HG03135 (cell line): ENCODE measurements around the gene CPOX.
A peak's percentile ranks its signal among the peaks of the same experiment; 100 is the strongest.

Experiments
- ATAC-seq: cut with Tn5 transposase; IDR thresholded peaks from one replicate; pipeline ENCODE4 v1.9.1; 2021; ENCODE audit warnings: mild to moderate bottlenecking, moderate library complexity; ENCODE audit not compliant: unreplicated experiment

Gene CPOX

DNA sequence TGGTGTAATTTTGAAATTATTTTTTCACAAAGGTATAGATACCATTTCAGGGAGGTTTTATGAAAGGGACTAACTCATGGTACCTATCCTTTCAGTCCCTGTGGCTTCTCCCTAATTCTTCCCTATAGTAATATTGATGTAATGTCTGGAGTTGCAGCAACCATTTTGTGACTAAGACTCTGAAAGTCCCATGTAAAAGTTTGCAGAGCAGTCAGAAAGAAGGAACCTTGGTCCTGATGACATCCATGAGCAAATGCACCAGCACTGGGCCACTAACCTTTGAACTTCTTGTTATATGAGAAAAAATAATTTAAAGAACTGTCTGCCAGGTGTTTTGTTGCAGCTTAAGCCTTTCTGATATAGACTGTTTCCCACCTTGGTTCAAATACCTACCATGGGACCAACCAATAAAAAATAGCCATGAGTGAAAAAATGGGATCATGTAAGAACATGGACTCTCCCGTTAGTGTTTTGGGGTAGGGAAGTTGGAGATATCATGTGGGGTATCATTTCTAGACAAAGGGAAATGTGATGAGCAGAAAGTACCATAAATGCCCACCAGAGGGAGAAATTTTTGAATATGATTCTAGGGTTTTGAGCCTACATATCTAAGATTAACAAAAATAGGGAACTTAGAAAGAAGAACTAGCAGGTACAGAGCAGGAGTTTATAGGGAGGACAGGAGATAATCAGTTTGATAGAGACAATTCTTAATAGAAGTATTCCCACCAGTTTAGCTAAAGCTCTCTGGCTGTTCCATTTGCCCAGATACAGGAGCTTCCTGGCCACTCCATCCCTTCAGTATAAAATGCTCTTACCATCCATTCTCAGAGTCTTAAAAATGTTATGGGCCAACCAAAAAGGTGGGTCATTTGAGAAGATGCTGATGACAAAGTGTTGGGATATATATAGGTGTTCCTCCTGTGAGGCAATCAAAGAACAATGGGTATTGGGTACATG is 3.4 kb upstream of the CPOX start:
- no peak for ATAC-seq

DNA sequence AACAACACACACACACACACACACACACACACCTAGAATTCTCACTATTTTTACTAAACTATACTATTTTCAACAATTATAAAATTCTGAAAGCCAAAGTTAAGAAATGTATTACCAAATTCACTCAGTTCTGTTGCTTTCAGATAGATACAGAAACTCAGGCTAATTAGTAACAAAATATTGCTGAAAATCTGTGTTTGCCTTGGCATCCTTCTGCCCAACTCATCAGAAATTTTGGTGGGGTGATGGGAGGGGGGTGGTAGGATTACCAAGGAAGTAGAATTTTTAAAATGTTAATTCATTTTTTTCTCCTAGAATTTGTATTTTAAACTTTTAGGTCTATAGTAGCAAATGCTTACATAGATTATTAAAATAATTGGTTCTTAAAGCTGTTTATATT is 2.7 kb upstream of the CPOX start:
- ATAC-seq = no peak

DNA sequence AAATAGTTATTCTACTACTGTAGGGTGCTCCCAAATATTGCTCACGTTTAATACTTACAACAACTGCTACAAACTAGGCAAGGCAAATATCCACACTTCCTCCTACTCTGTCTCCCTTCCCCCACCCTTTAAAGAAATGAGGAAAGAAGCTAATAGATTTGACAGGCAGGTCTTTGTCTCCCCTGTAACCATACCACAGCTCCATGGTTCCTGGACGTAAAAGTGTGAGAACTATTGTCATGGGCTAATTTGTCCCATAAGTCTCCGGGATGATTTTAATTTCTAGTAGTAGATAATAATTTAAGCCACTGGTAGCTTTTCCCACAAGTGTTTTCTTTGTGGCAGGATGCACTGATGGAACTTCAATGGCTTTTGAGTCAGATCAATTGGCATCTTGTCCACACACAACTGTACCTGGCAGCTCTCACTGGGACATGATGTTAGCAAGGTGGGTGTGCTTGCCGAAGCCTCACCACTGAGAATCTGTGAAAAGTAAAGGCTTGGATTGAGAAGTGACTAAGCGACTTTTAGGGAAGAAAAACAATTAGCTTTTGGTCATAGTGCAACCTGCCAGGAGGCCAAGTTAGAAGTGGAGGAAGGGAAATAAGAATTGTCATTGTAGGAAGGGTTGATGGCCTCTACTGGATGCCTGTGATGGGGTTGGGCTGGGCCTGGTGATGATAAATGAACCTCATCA is 1.4 kb upstream of the CPOX start:
- ATAC-seq = no peak

DNA sequence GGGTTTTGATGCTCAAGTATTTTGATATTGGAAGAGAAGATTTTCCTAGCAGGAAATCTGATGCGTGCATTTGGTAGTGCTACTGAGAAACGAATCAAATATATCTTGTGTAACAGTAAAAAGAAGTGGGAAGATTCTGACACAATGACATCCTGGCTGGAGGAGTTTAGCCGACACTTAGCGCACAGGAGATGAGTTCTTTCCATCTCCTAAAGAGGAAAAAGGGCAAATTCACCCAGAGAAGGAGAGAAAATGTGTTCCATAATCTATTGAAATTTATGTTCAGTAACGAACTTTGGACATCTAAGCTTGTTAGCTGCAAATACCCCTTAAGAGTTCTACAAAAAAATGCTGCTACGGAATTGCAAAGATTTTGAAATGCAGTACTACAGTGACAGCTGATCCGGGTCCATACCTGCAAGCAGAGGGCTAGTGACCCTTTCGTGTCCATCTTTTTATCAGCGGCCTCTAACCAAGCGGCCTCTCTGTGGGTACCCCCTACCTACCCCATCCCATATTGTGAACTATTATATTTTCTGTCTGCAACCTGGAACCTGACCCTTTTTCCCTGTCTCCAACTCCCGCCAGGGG is 971 bp downstream of the CPOX start:
- ATAC-seq = no peak

DNA sequence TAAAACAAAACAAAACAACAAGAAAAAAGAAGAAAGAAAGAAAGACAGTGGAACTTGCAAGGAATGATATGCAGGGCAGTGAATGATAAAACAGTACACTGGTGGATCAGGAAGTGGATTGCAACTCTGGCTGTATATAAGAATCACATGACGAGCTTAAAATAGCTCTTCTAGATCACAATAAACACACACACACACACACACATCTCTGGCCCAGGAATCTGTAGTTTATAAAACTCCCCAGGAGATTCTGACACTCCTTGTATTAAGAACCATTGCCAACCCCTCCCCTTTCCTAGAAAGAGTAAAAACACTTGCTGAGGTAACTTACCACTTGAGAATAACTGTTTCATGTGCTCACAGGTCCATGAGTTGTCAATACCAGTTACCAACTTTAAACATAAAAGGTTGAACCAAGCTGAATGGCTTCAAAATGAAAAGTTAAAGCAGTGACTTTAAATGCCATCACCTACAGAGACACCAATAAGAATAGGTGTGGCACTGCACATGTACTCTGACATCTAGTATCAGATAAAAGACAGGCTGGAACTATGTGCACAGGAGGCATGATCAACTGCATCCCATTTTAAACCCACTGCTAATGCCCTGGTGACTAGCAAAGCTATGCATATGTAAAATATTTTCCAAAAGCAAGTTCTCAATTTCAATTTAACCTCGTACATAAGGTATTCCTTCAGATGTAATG is 3.9 kb downstream of the CPOX start:
- ATAC-seq = no peak

DNA sequence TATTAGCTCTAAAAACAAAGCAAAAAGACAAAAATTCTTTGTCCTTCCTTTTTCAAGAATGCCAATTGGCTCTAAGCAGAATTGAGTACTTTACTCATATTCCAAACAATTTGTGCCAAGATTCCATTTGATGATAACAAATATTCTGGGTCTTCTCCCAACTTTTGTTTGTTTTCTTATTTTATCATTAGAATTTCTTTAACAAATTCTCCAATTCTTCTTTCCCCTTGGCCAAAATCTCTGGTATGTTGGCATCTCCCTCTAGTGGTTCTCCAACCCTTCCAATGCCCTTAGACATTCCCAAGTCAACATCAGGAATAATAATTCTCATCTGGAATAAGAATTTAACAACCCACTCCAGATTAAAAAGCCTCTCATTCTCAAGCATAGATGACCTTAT is 5.3 kb downstream of the CPOX start:
- no peak for ATAC-seq

DNA sequence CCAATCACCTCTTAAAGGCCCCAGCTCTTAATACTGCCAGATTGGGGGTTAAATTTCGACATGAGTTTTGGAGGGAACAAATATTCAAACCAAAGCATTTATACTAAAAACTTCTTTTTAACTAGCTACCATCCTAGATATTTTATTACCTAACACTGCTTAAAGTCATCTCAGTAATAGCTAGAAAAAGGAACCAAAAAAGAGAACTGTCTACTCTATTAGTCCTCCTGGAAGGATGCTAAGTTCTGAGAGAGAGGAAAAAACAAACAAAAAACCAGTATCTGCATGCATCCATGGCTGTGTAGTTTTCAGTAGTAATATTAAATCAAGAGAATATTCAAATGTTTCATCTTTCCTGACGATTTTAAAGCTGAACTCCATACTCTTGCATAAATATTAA is 5.8 kb downstream of the CPOX start:
- ATAC-seq = no peak

DNA sequence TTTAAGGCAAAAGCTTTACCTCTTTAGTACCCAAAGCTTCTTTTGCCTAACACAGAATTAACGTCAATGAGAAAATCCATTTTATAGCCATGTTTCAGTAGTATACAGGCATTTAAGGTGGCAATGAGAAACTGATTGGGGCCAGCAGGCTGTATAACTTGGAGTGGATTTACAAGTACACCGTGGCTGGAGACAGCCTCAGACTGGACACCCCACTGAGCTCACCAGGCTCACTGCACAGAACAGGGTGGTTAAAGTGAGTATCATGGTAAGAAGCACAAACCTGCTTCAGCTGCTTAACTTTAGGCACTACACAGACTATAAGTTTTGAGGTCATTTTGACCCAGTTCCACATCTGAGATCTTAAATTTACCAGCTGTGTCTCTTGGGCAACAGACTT is 8.9 kb downstream of the CPOX start:
- ATAC-seq = no peak

DNA sequence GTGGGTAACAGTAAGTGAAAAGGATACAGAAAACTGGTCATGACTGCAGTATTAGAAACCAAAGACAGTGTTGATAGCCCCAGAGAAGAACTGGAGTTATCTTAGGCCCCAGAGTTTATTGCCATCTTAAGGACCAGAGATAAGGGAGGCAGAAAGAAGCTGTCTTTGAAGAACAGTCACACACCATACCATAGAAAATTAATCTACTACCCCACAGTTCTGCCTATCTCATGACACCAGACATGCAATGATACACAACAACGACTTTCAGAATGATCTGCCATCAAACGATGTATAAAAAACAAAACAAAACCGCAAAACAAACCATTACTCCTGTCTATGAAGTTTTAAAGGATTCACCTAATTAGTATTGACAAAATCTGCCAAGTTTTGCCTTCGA is 9.6 kb downstream of the CPOX start:
- ATAC-seq = no peak

DNA sequence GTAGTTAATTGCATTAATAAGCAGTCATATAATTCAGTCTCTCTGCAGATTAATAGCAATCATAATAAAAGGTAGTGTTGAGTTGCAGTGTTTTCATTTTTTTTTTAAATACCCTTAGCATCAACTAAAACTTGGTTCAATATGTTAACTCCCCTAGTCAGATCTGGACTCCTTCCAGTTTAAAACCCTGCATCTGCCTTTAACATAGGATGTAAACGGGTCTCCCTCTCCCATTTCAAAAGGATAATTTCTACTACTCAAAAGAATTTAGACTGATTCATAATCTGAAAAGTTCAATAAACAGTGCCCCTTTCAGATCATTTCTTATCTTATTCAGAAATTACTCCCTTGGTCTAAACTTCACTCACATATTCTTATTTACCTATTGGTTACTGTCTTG is 11.4 kb downstream of the CPOX start:
- ATAC-seq = no peak

DNA sequence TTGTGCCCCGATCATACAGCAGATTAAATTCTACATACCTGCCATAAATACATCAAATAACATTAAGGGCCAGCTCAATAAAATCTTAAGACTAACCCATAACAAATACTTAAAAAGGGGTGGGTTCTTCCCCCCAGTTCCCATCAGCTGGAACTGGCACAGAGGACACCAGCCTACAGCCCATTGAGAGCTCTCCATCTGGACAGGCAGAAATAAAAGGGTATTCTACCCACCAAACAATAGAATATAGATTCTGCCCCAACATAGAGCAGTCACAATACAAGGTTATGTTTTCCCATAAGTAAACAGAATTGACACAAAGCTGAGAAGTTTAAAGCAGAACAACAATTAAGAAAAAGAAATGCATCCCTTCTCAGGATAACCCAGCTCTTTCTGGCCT is 11.9 kb downstream of the CPOX start:
- no peak for ATAC-seq

DNA sequence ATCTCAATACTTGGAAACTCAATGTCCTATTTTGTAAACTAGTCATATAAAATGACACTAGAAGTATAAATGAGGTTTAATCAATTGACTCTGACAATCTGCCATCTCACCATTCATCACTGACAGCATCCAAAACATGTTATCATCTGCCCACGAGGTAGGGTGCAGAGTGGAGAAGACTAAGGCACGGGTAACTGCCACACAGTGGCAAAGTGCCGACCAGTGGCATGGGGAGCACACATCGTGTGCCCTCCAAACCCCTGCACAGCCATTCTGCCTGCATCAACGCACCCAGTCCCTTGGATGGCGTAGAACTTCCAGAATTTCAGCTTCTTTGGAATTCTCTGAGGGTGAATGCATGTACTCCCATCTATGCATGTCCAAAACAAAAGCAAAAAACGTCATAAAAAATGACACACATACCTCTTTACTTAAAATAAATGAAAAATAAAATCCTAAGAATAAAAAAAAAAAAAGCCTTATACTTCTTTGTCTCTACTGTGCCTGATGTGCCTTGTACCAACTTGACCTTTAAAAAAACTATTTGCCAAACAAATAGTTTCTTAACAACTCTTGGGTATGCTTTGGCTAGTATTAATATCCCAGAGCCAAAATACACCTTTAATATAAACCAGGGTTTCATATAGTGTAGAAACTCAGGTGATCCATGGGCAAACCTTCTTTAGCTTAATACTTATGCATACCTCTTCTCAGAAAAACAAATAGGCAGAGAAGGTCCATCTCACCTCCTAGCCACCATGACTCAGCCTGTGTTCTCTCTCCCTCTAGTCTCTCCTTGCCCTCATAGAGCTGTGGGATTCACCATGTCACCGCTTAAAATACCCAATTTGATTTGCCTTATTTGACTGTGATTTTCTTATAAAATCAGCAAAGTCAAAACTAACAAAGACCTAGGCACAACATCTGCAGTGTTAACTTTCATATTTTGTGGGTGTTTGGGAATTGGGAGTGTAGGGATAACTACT is 12.7 kb downstream of the CPOX start:
- no peak for ATAC-seq

DNA sequence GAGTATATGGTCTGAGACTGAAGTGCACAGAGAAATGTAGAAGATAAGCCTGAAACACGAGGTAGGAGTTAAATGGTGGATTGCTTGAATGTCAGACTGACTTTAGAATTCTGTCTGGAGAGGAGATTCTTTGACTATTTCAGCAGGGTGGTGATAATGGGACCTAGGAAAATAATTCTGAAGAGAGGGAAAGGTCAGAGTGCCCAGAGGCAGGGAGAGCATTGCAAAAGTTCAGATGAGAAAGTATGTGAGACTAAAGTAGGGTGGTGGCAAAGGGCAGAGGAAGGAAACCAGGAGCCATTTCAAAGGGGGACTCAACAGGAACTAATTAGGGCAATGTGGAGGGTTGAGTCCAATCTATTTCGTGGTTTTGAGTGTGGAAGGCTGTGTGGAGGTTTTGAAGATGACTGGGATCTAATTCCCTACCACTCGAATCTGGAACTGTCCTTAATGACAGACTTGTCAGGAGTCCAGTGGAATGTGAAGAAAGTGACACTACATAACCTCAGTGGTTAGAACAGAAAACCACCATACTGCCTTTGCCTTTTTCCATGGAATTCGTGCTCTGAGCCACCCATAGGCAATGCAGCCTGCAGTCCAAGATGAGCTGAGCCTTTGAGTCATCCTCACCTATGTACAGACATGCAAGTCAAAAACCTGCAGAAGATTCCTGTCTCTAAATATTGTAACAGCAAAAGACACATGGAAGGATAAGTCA is 16.1 kb downstream of the CPOX start:
- ATAC-seq = no peak

DNA sequence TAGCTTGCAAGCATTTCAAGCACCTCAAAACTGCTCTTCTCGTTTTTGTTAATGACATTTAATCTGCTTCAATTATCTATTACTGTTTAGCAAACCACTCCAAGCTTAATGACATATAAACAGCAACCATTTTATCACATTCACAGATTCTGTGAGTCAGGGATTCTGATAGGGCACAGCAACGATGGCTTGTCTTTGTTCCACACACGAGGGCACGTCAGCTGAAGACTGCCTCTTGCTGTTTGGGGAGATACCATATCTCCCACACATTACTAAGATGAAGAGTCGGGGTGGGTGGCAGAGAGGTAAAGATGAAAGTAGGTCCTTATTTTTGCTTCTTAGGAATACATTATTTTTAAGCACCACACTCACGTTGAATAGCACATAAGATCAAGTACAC is 19.3 kb downstream of the CPOX start:
- no peak for ATAC-seq

DNA sequence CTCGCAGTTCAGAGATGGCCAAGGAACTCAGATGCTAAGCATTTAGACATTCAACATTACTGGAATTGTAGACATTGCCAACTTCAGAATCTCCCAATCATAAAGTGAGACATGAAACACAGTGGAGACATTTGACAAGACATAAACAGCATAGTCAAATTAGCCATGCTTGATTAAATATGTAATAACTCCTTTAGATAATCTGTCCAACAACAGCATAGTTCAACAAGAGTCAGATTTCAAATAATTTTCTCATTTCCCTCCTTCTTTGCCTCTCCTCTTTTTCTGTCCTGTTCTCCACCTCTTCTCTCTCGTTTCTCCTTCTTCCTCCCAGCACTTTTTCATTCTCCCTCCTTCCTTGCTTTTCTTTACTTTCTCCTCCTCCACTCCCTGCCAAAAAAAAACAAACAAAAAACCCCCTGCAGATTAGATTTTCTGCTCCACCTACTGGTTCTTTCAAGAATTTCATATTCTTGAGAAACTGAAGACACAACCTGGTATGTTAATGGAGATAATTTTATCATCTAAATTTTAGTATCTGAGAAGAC is 20.2 kb downstream of the CPOX start:
- peak; percentile 64 for ATAC-seq

DNA sequence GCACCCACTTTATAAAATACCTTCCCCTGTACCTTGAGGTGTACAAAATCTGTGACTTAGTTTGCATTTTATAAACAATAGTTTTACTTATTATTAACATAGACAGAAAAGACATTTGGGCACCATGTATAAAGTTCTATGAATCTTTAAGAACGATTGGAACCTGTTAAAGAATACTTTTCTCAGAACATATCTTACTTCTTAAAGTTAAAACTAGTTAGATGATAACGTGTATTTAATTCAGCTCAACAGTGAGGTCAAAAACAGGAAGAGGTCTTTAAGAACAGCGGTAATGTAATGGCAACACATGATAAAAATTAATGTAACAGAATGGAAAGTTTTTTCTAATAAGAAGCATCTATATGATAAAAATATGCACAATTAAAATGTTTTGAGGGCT is 25.0 kb downstream of the CPOX start:
- ATAC-seq = no peak

DNA sequence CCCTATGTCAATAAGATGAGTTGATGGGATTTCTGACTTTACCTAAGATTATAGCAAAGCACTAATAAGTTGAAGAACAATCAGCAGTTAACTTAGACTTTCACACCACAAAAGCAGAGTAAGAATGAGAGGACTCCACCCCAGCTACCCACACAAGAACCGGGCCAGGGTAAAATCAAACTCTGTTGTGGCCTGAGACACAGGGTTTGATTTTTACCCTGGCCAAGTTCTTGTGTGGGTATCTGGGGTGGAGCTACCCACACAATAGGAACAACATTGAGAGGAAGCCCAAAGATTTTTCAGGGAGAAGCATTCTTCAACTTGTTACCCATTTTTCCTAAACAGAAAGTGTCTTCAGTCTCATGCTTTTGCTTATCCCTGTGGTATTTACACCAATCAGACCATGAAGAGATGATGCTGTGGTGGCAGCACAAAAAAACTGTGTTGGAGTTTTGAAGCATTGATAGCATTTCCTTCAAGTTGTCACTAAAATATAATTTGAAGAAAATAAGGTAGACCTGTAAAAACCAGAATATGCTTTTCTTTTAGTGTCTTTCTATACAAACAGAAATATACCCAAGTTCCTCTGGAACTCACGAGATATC is 25.6 kb downstream of the CPOX start:
- peak; percentile 25 for ATAC-seq

DNA sequence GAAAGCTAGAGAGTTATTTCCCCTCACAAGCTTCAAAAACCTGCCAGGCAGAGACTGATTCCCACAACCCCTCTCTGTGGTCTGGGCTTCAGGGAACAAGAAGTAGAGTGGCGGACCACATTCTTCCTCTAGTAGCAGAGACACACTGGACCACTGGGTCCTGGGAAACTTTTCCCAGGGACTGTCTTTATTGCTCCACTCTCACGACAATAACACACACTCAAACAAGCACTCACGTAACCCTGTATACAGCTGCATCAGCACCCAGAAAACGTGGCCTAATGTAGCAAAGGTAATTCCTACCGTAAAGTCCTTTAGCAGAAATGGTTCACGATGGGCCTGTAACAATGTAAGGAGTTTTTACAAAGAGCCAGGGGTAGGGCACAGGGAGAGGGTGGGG is 27.6 kb downstream of the CPOX start:
- ATAC-seq = no peak

DNA sequence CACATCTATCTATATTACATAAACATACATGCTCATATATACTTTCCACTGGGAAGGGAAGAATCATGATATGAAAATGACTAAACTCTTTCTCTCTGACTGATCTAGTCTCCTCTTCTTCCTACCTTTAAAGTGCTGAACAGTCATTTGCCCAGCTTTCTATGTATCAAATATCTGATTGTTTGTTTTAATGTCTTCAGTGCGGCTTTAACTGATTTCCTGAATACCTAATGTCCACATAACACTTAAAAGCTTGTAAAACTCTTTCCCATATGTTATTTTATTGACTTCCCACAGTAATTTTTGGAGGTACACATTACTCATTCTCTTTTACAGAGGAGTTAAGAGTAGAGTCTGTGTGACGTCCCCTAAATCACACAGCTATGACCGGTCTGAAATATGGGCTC is 28.2 kb downstream of the CPOX start:
- no peak for ATAC-seq
